K562 (cell line): ENCODE results near the gene SPCS3. TPM values are rescaled to one million over a fixed set of nuclear protein-coding genes. Genes with fewer than 3 reads are reported as not detected.
A peak's percentile ranks its signal among the peaks of the same experiment; 100 is the strongest.

ENCODE experiments used
- ATAC-seq: fragments of 200-7000 bp; cut with Tn5 transposase; 3 replicates; pipeline ENCODE4 v1.9.1; 2020; ENCODE audit warnings: moderate library complexity
- BruUV-seq: library from RNA; stranded (reverse); fragments of 400-500 nt; replicated peaks from 2 replicates; lab custom pipeline; 2021; lab: Mats Ljungman, UMichigan
- CTCF ChIA-PET: fragments of 300-600 bp; formaldehyde crosslinking; extraction: SDS; loops from one replicate; lab custom pipeline; 2021; ENCODE audit warnings: low intra/inter-chr PET ratio; lab: Yijun Ruan, JAX
- POLR2A ChIA-PET: fragments of 300-600, 350-650 bp; sonication (Branson Sonifier 250); formaldehyde crosslinking; extraction: SDS; loops from one replicate; lab custom pipeline; 2021; ENCODE audit warnings: antibody characterized with exemption, inconsistent platforms; lab: Yijun Ruan, JAX
- DNase-seq, 4 experiments: peaks; one replicate each; pipeline versions ENCODE4 v3.0.0 to v3.0.0-alpha.2; 2011 to 2018; ENCODE audit warnings: low spot score in 3 of 4, mixed read lengths in 3 of 4; ENCODE audit errors: extremely low read depth in 1 of 4
- FAIRE-seq: peaks from 2 replicates; lab custom pipeline; 2011; peaks lifted over from hg19 to GRCh38; lab: Jason Lieb, UNC
- H2AFZ ChIP-seq: 2 replicates; pipeline ENCODE4 v1.6.0; 2011; ENCODE audit warnings: low read depth, low read length, control low read depth, inconsistent platforms
- H3K27ac ChIP-seq: fragments of 200-600 bp; 3 replicates; pipeline ENCODE4 v1.8.0; 2011; ENCODE audit warnings: low read depth, mild to moderate bottlenecking, control low read depth, inconsistent platforms, low read length, moderate library complexity, mixed read lengths; ENCODE audit errors: extremely low read depth
- H3K27me3 ChIP-seq, 2 experiments: fragments of 300-600 bp in 1 of 2; 2 replicates in 1 of 2; 3 replicates in 1 of 2; pipeline versions ENCODE4 v1.6.0 to v1.8.0; 2011; ENCODE audit warnings: inconsistent platforms in 2 of 2, low read length in 2 of 2, mild to moderate bottlenecking in 1 of 2, mixed read lengths in 1 of 2, moderate library complexity in 1 of 2; ENCODE audit not compliant: control insufficient read depth in 2 of 2, insufficient read depth in 2 of 2
- H3K36me3 ChIP-seq: fragments of 300-600 bp; 3 replicates; pipeline ENCODE4 v1.8.0; 2011; ENCODE audit warnings: mild to moderate bottlenecking, low read length, inconsistent platforms; ENCODE audit not compliant: control insufficient read depth, insufficient read depth
- H3K4me1 ChIP-seq, 2 experiments: fragments of 200-600 bp in 1 of 2; replicated peaks in 1 of 2; 2 replicates in 1 of 2; 3 replicates in 1 of 2; pipeline versions ENCODE4 v1.5.1 to v1.8.0; 2011; ENCODE audit warnings: inconsistent platforms in 2 of 2, low read length in 2 of 2, mild to moderate bottlenecking in 1 of 2, mixed read lengths in 1 of 2, moderate library complexity in 1 of 2; ENCODE audit not compliant: control insufficient read depth in 2 of 2, insufficient read depth in 2 of 2
- H3K4me2 ChIP-seq: 2 replicates; pipeline ENCODE4 v1.6.1; 2011; ENCODE audit warnings: low read length, control low read depth, inconsistent platforms, mixed read lengths; ENCODE audit not compliant: insufficient read depth
- H3K4me3 ChIP-seq: fragments of 200-600 bp; sonication (generic), shearing (Covaris generic); 2 replicates; pipeline ENCODE4 v1.5.1; 2016; ENCODE audit warnings: control low read depth, inconsistent platforms
- H3K79me2 ChIP-seq: fragments of 200-600 bp; 3 replicates; pipeline ENCODE4 v1.8.0; 2011; ENCODE audit warnings: low read length, inconsistent platforms; ENCODE audit not compliant: control insufficient read depth, insufficient read depth
- H3K9ac ChIP-seq, 2 experiments: 2 replicates each; pipeline versions ENCODE4 v1.6.0 to v1.6.1; 2011; ENCODE audit warnings: low read depth in 2 of 2, low read length in 2 of 2, control low read depth in 1 of 2, inconsistent platforms in 1 of 2, mild to moderate bottlenecking in 1 of 2, mixed read lengths in 1 of 2; ENCODE audit not compliant: insufficient read depth in 1 of 2
- H3K9me1 ChIP-seq: one replicate; pipeline ENCODE4 v1.6.0; 2011; ENCODE audit warnings: inconsistent platforms, mild to moderate bottlenecking, low read length, moderate library complexity; ENCODE audit not compliant: control insufficient read depth, insufficient read depth
- H3K9me3 ChIP-seq: replicated peaks from 2 replicates; pipeline ENCODE4 v1.5.1; 2011; ENCODE audit warnings: low read depth, low read length, inconsistent platforms; ENCODE audit not compliant: control insufficient read depth, insufficient read depth
- H4K20me1 ChIP-seq: replicated peaks from 2 replicates; pipeline ENCODE4 v1.6.1; 2011; ENCODE audit warnings: low read length, inconsistent platforms, mixed read lengths; ENCODE audit not compliant: control insufficient read depth, insufficient read depth
- FOSL1 ChIP-seq: fragments of 200-800 bp; sonication (Bioruptor generic); conservative IDR thresholded peaks from 2 replicates; pipeline ENCODE4 v1.6.1; 2016; ENCODE audit warnings: missing genetic modification characterization, missing compliant biosample characterization
- FOXA3 ChIP-seq, 2 experiments: fragments of 450-650 bp in 1 of 2; sonication (generic) in 1 of 2; formaldehyde crosslinking; IDR thresholded peaks in 1 of 2; conservative IDR thresholded peaks in 1 of 2; 2 replicates each; pipeline versions ENCODE4 v1.4.0 to v1.8.0; 2020 to 2022; ENCODE audit warnings: mild to moderate bottlenecking in 2 of 2, missing genetic modification reagents in 1 of 2
- LARP7 ChIP-seq: fragments of 450-650 bp; IDR thresholded peaks from 2 replicates; pipeline ENCODE4 v1.6.1; 2016
- RBFOX2 ChIP-seq: fragments of 200-400 bp; formaldehyde crosslinking; IDR thresholded peaks from 2 replicates; pipeline ENCODE4 v1.6.1; 2017; ENCODE audit warnings: low read depth, mild to moderate bottlenecking, low read length, moderate library complexity
- TCF7L2 ChIP-seq: fragments of 150-350 bp; IDR thresholded peaks from 2 replicates; pipeline ENCODE4 v1.6.1; 2016; ENCODE audit warnings: low read depth, mild to moderate bottlenecking, low read length, moderate library complexity
- ZNF778 ChIP-seq: fragments of 450-650 bp; formaldehyde crosslinking; IDR thresholded peaks from 2 replicates; pipeline ENCODE4 v1.4.0; 2020; ENCODE audit warnings: mild to moderate bottlenecking, moderate library complexity
- in situ Hi-C: fragments of 300-500 bp; cut with MboI; formaldehyde crosslinking; loops from 4 replicates; pipeline ENCODE4 v1.15.0; 2018; ENCODE audit warnings: inconsistent platforms, mixed read lengths
- intact Hi-C: fragments of 100-400 bp; cut with micrococcal nuclease; formaldehyde crosslinking; loops from 2 replicates; pipeline ENCODE4 v1.14.2; 2022
- polyA plus RNA-seq, 8 experiments: library from polyadenylated mRNA; depleted of rRNA in 4 of 8; stranded (reverse) in 5 of 8; unstranded in 3 of 8; fragments of >200 nt; fragmentation: Nextera tagmentation in 2 of 8; fragmentation: Illumina TruSeq in 1 of 8; extraction: Ambion mirVana in 2 of 8; extraction: Trizol in 1 of 8; gene quantifications; 2 replicates each; pipeline versions ENCODE4 v1.2.1 to v1.2.3, GENCODE V29; 2011 to 2014; ENCODE audit warnings: inconsistent platforms in 1 of 8, missing spikeins in 1 of 8
- total RNA-seq, 7 experiments: library from RNA; depleted of rRNA in 6 of 7; stranded (reverse); fragments of >200 nt in 6 of 7; fragmentation: Illumina TruSeq in 2 of 7; extraction: Trizol in 2 of 7; gene quantifications; 2 replicates each; pipeline versions ENCODE4 v1.2.1 to v1.2.3, GENCODE V29; 2011 to 2021; ENCODE audit warnings: low replicate concordance in 1 of 7

The SPCS3 gene
- total and polyA plus RNA-seq, 9 of the 15 experiments (the other 6 are each of a cell fraction or from before 2014, with no cell fraction given): 64.6 to 196 (median 85.4) TPM

GRCh38 chr4:176309772-176310171 lies 10.0 kb upstream of the SPCS3 start:
- no peaks in the 10 kb centered on the region for H3K36me3 ChIP-seq
- FAIRE-seq (no peak), ATAC-seq (no peak), DNase-seq (no peak)
- H3K27me3 ChIP-seq: no peaks in the 10 kb centered on the region
- H3K9me3 ChIP-seq: no peaks in the 10 kb centered on the region
- H3K4me1 ChIP-seq: no peaks in the 10 kb centered on the region; a peak in 1 of 5 replicates
- TF ChIP-seq FOSL1 (tag): peak; percentile 39
- no peak for TF ChIP-seq ZNF778
- TF ChIP-seq LARP7: no peak
- TF ChIP-seq RBFOX2: no peak
- peak; percentile 28 to 76; a peak in 3 of 4 replicates for TF ChIP-seq FOXA3 (CRISPR knock-in tag; conservative IDR thresholded peaks at IDR 0.05 in 1 of 2, IDR thresholded peaks at IDR 0.05 in 1 of 2)
- no peak for TF ChIP-seq TCF7L2
- no peak overlapping the region for H2AFZ ChIP-seq
- H3K4me2 ChIP-seq: no peak overlapping the region
- no TSS peak for BruUV-seq
- in situ Hi-C loops (no loop called here), intact Hi-C loops (no loop called here)
- ChIA-PET CTCF (no interaction called here), POLR2A (interaction anchor here (0.8 kb wide), 1 partner anchor 9 kb away, joined by 5 read pairs; no protein-coding TSS in a partner anchor)
- no peak overlapping the region for H3K4me3 ChIP-seq
- no peak overlapping the region for H3K27ac ChIP-seq
- H4K20me1 ChIP-seq: no peaks in the 10 kb centered on the region
- no peak overlapping the region for H3K9ac ChIP-seq
- no peaks in the 10 kb centered on the region for H3K9me1 ChIP-seq
- no peaks in the 10 kb centered on the region for H3K79me2 ChIP-seq
